Type B pancreatic cell (in vitro differentiated cells): ENCODE measurements around the gene XXYLT1. TPM values are rescaled to one million over a fixed set of nuclear protein-coding genes. Genes with fewer than 3 reads are reported as not detected.

Experiments
- DNase-seq: peaks from one replicate; pipeline ENCODE4 v3.0.0; 2021; ENCODE audit warnings: mixed read lengths; ENCODE audit not compliant: unreplicated experiment; ENCODE audit errors: extremely low spot score
- H3K27ac Mint-ChIP-seq: 2 replicates; pipeline ENCODE4 v1.8.0; 2021; ENCODE audit warnings: mild to moderate bottlenecking, mixed read lengths
- H3K27me3 Mint-ChIP-seq: 2 replicates; pipeline ENCODE4 v1.8.0; 2021; ENCODE audit warnings: mixed read lengths
- H3K36me3 Mint-ChIP-seq: 2 replicates; pipeline ENCODE4 v1.8.0; 2021; ENCODE audit warnings: mixed read lengths
- H3K4me1 Mint-ChIP-seq: one replicate; pipeline ENCODE4 v1.8.0; 2021; ENCODE audit warnings: mixed read lengths; ENCODE audit not compliant: unreplicated experiment
- H3K4me3 Mint-ChIP-seq: 2 replicates; pipeline ENCODE4 v1.8.0; 2021; ENCODE audit warnings: mild to moderate bottlenecking, mixed read lengths
- H3K9me3 Mint-ChIP-seq: 2 replicates; pipeline ENCODE4 v1.8.0; 2021; ENCODE audit warnings: mixed read lengths
- CTCF ChIP-seq: fragments of 200-600 bp; sonication (generic); conservative IDR thresholded peaks from 2 replicates; pipeline ENCODE4 v1.5.0; 2021; ENCODE audit warnings: antibody characterized with exemption, mild to moderate bottlenecking
- total RNA-seq: library from RNA; stranded (reverse); gene quantifications from 2 replicates; pipeline ENCODE4 v1.2.1, GENCODE V29; 2021; ENCODE audit warnings: low replicate concordance

The XXYLT1 gene
- total RNA-seq, 1 donor from 2014 or later: 27.0 TPM

GRCh38 chr3:195269375-195270078, 1.4 kb downstream of the XXYLT1 start:
- no peak for TF ChIP-seq CTCF
- Mint-ChIP-seq H3K4me3 (peak overlapping the region; percentile 91), H3K9me3 (no peaks in the 10 kb centered on the region), H3K27ac (peak overlapping the region; percentile 51), H3K4me1 (peaks cover 25% of the 10 kb centered on the region), H3K36me3 (peaks cover 12% of the 10 kb centered on the region), H3K27me3 (no peaks in the 10 kb centered on the region)
- no peak for DNase-seq

- peaks cover 33% of the 10 kb centered on the region for H3K4me1 Mint-ChIP-seq
- peaks cover 14% of the 10 kb centered on the region for H3K36me3 Mint-ChIP-seq
- H3K9me3 Mint-ChIP-seq: no peaks in the 10 kb centered on the region
- DNase-seq: no peak
- TF ChIP-seq CTCF: no peak
- no peak overlapping the region for H3K27ac Mint-ChIP-seq
- no peaks in the 10 kb centered on the region for H3K27me3 Mint-ChIP-seq
- peak overlapping the region; percentile 91 for H3K4me3 Mint-ChIP-seq
Observed at GRCh38 chr3:195268576-195269309, 2.2 kb downstream of the XXYLT1 start.

GRCh38 chr3:195267096-195267495, 3.9 kb downstream of the XXYLT1 start:
- peaks cover 33% of the 10 kb centered on the region for H3K4me1 Mint-ChIP-seq
- no peaks in the 10 kb centered on the region for H3K9me3 Mint-ChIP-seq
- no peaks in the 10 kb centered on the region for H3K27me3 Mint-ChIP-seq
- no peak for DNase-seq
- no peak overlapping the region for H3K27ac Mint-ChIP-seq
- no peak for TF ChIP-seq CTCF
- peaks cover 14% of the 10 kb centered on the region for H3K36me3 Mint-ChIP-seq
- no peak overlapping the region for H3K4me3 Mint-ChIP-seq

DNA sequence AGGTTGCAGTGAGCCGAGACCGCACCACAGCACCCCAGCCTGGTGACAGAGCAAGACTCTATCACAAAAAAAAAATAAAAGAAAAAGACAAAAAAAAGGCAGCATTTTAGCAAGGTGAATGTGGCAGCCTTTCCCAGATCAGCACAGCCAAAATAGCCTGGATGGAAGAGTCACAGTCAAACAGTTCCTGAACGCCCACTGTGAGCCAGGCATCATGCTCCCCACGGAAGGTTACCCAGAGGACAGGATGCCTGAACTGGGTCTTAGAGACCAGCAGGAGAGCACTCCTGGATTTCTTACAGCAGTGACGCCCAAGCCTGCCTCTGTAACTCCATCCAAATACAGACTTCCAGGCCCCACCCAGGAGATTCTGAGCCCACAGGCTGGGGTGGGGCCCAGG, 4.5 kb downstream of the XXYLT1 start:
- no peak for TF ChIP-seq CTCF
- no peak overlapping the region for H3K27ac Mint-ChIP-seq
- H3K27me3 Mint-ChIP-seq: no peaks in the 10 kb centered on the region
- H3K4me3 Mint-ChIP-seq: no peak overlapping the region
- DNase-seq: no peak
- no peaks in the 10 kb centered on the region for H3K9me3 Mint-ChIP-seq
- H3K4me1 Mint-ChIP-seq: peaks cover 31% of the 10 kb centered on the region
- peaks cover 14% of the 10 kb centered on the region for H3K36me3 Mint-ChIP-seq

DNA sequence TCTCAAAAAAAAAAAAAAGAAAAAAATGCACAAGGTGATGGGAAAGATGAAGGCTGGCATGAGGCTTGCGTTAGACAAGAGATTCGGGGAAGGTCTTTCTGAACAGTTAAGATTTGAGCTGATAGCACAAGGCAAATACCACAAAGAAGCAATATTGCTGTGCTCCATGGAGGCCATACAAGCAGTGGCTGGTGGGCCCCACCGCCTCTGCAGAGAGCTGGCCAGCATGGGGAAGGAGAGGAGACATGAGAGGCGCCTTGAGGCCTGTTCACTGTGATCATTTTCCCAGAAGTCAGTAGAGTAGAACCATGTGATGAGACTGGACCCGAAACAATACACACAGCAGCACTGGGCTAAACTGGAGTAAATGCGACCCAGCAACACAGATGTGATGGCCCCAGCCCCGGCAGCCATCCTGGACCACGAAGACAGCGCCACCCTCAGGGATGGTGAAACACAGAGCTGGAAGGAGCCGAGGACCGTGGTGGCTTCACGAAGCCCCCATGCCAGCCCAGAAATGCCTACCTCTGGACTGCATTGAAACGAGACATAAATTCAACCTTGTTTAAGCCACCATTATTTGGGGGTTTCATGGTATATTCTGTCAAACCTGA, 5.5 kb downstream of the XXYLT1 start:
- Mint-ChIP-seq H3K36me3 (peaks cover 14% of the 10 kb centered on the region), H3K4me1 (peaks cover 34% of the 10 kb centered on the region), H3K9me3 (no peaks in the 10 kb centered on the region), H3K27ac (no peak overlapping the region), H3K4me3 (no peak overlapping the region), H3K27me3 (no peaks in the 10 kb centered on the region)
- no peak for DNase-seq
- no peak for TF ChIP-seq CTCF
